ENCODE data around the gene HERC3. TPM values are rescaled to one million over a fixed set of nuclear protein-coding genes. Genes with fewer than 3 reads are reported as not detected.

The HERC3 gene
- total and polyA plus RNA-seq, 3 donors from 2014 or later = 8.1 to 15.7 (median 14.6) TPM

DNA sequence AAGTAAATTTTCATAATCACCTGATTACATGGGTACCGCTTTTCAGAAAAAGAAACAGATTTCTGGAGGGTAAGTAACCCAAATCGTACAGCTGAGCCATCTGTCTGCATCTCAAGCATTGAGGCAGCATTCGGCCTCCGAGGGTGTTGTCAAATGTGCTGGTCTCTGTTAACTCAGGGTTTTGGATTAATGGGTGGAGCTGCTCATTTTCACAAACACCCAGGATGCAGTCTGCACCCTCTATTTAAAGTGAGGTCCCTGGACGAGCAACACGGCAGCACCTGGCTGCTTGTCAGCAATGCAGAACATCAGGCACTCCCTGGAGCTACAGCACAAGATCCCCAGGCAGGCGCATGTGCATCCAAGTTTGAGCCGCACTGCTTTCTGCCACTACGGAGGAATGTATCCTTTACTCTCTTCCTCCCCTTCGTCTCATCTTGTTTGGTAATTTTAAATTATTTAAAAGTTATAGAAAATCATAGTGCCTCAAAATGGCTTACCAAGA lies 130.0 kb downstream of the HERC3 start:
- intact Hi-C loops (cut with DNase I; ENCODE audit: low total_unique reads) = no loop called here
- Histone ChIP-seq H3K9me3 (no peaks in the 10 kb centered on the region), H3K36me3 (ENCODE audit: low read depth, missing control alignments) (no peaks in the 10 kb centered on the region), H3K27ac (no peak overlapping the region), H3K4me1 (no peaks in the 10 kb centered on the region), H3K4me3 (no peak overlapping the region), H3K27me3 (no peaks in the 10 kb centered on the region)
- no peak for DNase-seq
- WGBS, 2 donors = 79 to 82% methylated on average over 10 of the region's 10 CpGs
- TF ChIP-seq, protein P1, sequence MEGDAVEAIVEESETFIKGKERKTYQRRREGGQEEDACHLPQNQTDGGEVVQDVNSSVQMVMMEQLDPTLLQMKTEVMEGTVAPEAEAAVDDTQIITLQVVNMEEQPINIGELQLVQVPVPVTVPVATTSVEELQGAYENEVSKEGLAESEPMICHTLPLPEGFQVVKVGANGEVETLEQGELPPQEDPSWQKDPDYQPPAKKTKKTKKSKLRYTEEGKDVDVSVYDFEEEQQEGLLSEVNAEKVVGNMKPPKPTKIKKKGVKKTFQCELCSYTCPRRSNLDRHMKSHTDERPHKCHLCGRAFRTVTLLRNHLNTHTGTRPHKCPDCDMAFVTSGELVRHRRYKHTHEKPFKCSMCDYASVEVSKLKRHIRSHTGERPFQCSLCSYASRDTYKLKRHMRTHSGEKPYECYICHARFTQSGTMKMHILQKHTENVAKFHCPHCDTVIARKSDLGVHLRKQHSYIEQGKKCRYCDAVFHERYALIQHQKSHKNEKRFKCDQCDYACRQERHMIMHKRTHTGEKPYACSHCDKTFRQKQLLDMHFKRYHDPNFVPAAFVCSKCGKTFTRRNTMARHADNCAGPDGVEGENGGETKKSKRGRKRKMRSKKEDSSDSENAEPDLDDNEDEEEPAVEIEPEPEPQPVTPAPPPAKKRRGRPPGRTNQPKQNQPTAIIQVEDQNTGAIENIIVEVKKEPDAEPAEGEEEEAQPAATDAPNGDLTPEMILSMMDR (IDR thresholded peaks at IDR 0.05) = no peak

DNA sequence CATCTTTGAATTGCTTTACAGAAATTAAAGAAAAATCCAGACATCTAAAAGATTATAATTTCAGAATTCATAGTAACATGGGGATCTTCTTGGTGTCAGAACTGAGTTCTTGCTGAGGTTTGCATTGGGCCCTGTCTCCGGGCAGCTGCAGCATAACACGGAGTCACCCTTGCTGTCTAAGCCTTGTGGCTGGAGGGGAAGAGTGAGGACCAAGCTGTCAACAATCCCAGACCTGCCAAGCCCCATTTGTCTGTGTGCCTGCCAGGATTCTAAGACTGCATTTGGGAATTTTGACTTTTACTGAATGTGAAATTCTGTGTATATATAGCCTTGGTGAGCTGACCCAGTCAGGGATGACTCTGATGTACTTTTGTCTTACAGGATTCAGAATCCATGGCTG lies 130.5 kb downstream of the HERC3 start:
- no peaks in the 10 kb centered on the region for H3K27me3 ChIP-seq
- intact Hi-C loops (cut with DNase I; ENCODE audit: low total_unique reads) = no loop called here
- H3K27ac ChIP-seq = no peak overlapping the region
- no peak for DNase-seq
- WGBS, 2 donors = 72 to 89% methylated on average over 2 of the region's 2 CpGs
- no peak for TF ChIP-seq POLR2A (IDR thresholded peaks at IDR 0.05)
- TF ChIP-seq, protein P1 (IDR thresholded peaks at IDR 0.05) = no peak
- H3K36me3 ChIP-seq (ENCODE audit: low read depth, missing control alignments) = no peaks in the 10 kb centered on the region
- no peaks in the 10 kb centered on the region for H3K9me3 ChIP-seq
- H3K4me1 ChIP-seq = no peaks in the 10 kb centered on the region
- H3K4me3 ChIP-seq = no peak overlapping the region

DNA sequence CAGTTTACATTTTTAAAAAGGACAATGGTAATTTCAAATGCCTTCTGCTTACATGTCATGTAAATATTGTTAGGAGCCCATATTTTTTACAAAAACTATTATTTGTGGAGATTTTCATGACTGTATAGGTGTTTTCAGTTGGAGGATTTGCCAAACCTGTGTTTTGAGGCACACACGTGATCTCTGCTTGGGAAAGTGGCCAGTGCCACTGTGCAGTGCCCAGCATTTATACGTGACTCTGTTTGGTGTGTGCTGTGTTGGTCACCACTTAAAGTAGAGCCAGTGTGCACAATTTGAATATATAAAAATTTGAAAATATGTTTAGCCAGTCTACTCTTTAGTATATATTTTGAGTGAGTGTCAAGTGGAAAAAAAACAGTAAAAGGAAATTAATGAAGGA lies 132.1 kb downstream of the HERC3 start:
- H3K9me3 ChIP-seq = no peaks in the 10 kb centered on the region
- DNase-seq = no peak
- H3K4me1 ChIP-seq = no peaks in the 10 kb centered on the region
- H3K27ac ChIP-seq = no peak overlapping the region
- H3K4me3 ChIP-seq = no peak overlapping the region
- intact Hi-C loops (cut with DNase I; ENCODE audit: low total_unique reads) = no loop called here
- H3K27me3 ChIP-seq = no peaks in the 10 kb centered on the region
- TF ChIP-seq, protein P1 (IDR thresholded peaks at IDR 0.05) = no peak
- no peak for TF ChIP-seq POLR2A (IDR thresholded peaks at IDR 0.05)
- 92 to 96% methylated on average over 2 of the region's 2 CpGs for WGBS, 2 donors
- H3K36me3 ChIP-seq (ENCODE audit: low read depth, missing control alignments) = no peaks in the 10 kb centered on the region

DNA sequence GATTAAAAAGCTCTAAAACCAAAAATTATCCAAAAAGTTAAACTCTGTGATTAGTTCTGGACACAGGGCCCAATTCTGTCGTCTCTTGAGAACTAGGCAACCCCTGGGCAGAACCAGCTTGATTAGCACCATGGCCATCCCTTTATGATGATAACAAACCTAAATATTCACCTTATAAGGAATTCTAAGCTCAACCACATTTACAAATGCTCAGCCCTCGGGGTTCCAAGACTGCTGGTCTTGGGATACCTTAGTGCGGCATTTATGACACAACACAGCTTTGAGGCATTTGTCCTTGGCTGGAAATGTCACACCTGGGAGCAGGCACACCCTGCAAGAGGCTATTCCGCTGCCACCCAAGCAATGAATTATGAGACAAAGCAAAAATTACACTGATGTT lies 132.9 kb downstream of the HERC3 start:
- Histone ChIP-seq H3K27me3 (no peaks in the 10 kb centered on the region), H3K4me3 (no peak overlapping the region), H3K4me1 (no peaks in the 10 kb centered on the region), H3K27ac (no peak overlapping the region), H3K36me3 (ENCODE audit: low read depth, missing control alignments) (no peaks in the 10 kb centered on the region), H3K9me3 (no peaks in the 10 kb centered on the region)
- DNase-seq = no peak
- intact Hi-C loops (cut with DNase I; ENCODE audit: low total_unique reads) = no loop called here
- TF ChIP-seq, protein P1 (IDR thresholded peaks at IDR 0.05) = no peak
- no peak for TF ChIP-seq POLR2A (IDR thresholded peaks at IDR 0.05)
- 92 to 93% methylated on average over 4 of the region's 4 CpGs for WGBS, 2 donors

DNA sequence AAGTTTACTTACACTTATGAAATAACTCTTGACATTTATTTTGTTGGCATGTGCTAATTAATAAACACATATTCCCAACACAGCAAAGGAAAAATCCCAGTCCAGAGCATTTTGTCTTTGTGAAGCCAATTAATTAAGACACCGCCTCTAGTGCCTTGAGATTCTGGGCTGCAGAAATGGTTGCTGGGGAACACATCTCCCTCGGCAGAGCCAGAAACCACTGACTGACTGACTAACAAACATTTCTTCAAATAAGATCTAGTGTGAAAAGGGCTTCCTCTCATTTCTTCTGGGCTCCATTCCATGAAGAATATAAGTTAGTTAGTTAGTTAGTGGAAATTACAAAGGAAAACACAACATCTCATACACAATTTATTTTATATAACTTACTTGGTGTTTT lies 133.7 kb downstream of the HERC3 start:
- intact Hi-C loops (cut with DNase I; ENCODE audit: low total_unique reads) = no loop called here
- H3K36me3 ChIP-seq (ENCODE audit: low read depth, missing control alignments) = no peaks in the 10 kb centered on the region
- no peak overlapping the region for H3K4me3 ChIP-seq
- no peaks in the 10 kb centered on the region for H3K27me3 ChIP-seq
- H3K9me3 ChIP-seq = no peaks in the 10 kb centered on the region
- TF ChIP-seq POLR2A (IDR thresholded peaks at IDR 0.05) = no peak
- TF ChIP-seq, protein P1 (IDR thresholded peaks at IDR 0.05) = no peak
- H3K27ac ChIP-seq = no peak overlapping the region
- 83 to 88% methylated on average over 2 of the region's 2 CpGs for WGBS, 2 donors
- no peak for DNase-seq
- no peaks in the 10 kb centered on the region for H3K4me1 ChIP-seq

All from testis (tissue), 3 donors.